ENCODE results near the gene GATAD2B.

DNA sequence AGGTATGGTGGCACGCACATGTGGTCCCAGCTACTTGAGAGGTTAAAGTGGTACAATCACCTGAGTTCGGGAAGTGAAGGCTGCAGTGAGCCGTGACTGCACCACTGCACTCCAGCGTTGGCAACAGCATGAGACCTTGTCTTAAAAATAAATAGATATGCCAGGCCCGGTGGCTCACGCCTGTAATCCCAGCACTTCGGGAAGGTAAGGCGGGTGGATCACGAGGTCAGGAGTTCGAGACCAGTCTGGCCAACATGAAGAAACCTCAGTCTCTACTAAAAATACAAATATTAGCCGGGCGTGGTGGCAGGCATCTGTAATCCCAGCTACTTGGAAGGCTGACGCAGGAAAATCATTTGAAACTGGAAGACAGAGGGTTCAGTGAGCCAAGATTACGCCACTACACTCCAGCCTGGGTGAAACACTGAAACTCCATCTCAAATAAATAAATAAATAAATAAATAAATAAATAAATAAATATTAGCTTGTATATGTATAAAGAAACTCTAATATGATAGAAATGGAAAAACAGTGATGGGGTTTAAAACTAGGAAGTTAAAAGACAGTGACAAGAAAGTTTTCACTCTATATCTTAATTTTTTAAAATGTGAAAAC lies 18.8 kb downstream of the GATAD2B start:
- TF ChIP-seq, protein P1, sequence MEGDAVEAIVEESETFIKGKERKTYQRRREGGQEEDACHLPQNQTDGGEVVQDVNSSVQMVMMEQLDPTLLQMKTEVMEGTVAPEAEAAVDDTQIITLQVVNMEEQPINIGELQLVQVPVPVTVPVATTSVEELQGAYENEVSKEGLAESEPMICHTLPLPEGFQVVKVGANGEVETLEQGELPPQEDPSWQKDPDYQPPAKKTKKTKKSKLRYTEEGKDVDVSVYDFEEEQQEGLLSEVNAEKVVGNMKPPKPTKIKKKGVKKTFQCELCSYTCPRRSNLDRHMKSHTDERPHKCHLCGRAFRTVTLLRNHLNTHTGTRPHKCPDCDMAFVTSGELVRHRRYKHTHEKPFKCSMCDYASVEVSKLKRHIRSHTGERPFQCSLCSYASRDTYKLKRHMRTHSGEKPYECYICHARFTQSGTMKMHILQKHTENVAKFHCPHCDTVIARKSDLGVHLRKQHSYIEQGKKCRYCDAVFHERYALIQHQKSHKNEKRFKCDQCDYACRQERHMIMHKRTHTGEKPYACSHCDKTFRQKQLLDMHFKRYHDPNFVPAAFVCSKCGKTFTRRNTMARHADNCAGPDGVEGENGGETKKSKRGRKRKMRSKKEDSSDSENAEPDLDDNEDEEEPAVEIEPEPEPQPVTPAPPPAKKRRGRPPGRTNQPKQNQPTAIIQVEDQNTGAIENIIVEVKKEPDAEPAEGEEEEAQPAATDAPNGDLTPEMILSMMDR (IDR thresholded peaks at IDR 0.05; ENCODE audit: low read length): no peak
- TF ChIP-seq EZH2 (IDR thresholded peaks at IDR 0.05; ENCODE audit: borderline replicate concordance, low read length): no peak

All from OCI-LY1 (cell line).